ENCODE measurements around the gene DPH2. TPM values are rescaled to one million over a fixed set of nuclear protein-coding genes. Genes with fewer than 3 reads are reported as not detected.

The DPH2 gene
- total and polyA plus RNA-seq, 8 donors: 10.8 to 22.0 (median 14.5) TPM

- no peaks in the 10 kb centered on the region for H3K27me3 ChIP-seq
- FAIRE-seq (no peak), DNase-seq (no peak), ATAC-seq (no peak)
- H3K4me3 ChIP-seq: no peak overlapping the region
- intact Hi-C loops (cut with DNase I): no loop called here
- H3K36me3 ChIP-seq: no peaks in the 10 kb centered on the region
- no peak overlapping the region for H3K27ac ChIP-seq
- peaks cover 4 to 16% (median 11%) of the 10 kb centered on the region in 3 donors for H3K4me1 ChIP-seq
- H3K9me3 ChIP-seq: no peaks in the 10 kb centered on the region
- WGBS, 2 donors: 92 to 93% methylated on average over 3 of the region's 3 CpGs
- no peak for TF ChIP-seq CTCF (IDR thresholded peaks at IDR 0.05)
Measured at GRCh38 chr1:43942411-43942810, 27.4 kb upstream of the DPH2 start.

GRCh38 chr1:43944860-43945259 lies 24.9 kb upstream of the DPH2 start:
- no peak for FAIRE-seq
- peaks cover 8 to 28% (median 18%) of the 10 kb centered on the region in 3 donors for H3K4me1 ChIP-seq
- 95 to 98% methylated on average over 1 of the region's 1 CpG for WGBS, 2 donors

GRCh38 chr1:43945674-43946235 lies 24.1 kb upstream of the DPH2 start:
- ATAC-seq: peak; percentile 12 to 27 (median 20)
- FAIRE-seq: no peak

More at GRCh38 chr1:43944860-43945259, 24.9 kb upstream of the DPH2 start:
- TF ChIP-seq CTCF (IDR thresholded peaks at IDR 0.05): no peak
- intact Hi-C loops (cut with DNase I): no loop called here
- Histone ChIP-seq H3K4me3 (no peak overlapping the region), H3K27ac (no peak overlapping the region), H3K9me3 (no peaks in the 10 kb centered on the region), H3K36me3 (no peaks in the 10 kb centered on the region), H3K27me3 (no peaks in the 10 kb centered on the region)
- ATAC-seq (no peak), DNase-seq (no peak)

GRCh38 chr1:43946236-43947060 lies 23.4 kb upstream of the DPH2 start, which contains the start of gene IPO13:
IPO13 (plus strand) TSS chr1:43946950; CDS start chr1:43947601, 651 bp downstream.
- H3K27me3 ChIP-seq: no peaks in the 10 kb centered on the region
- TF ChIP-seq CTCF (IDR thresholded peaks at IDR 0.05): peak; percentile 48 to 51 (median 50)
- WGBS, 2 donors: 0% methylated on average over 67 to 74 of the region's 74 CpGs
- peaks cover 8 to 28% (median 18%) of the 10 kb centered on the region in 3 donors for H3K4me1 ChIP-seq
- intact Hi-C loops (cut with DNase I): no loop called here
- H3K27ac ChIP-seq: peak within 1 kb of the TSS; percentile 93 to 100 (median 96)
- FAIRE-seq (no peak), DNase-seq (peak; percentile 94 to 98 (median 95)), ATAC-seq (peak; percentile 96 to 99 (median 98))
- H3K36me3 ChIP-seq: no peaks in the 10 kb centered on the region
- H3K4me3 ChIP-seq: peak within 1 kb of the TSS; percentile 55 to 81 (median 72)
- no peaks in the 10 kb centered on the region for H3K9me3 ChIP-seq

More at GRCh38 chr1:43945674-43946235, 24.1 kb upstream of the DPH2 start:
- H3K9me3 ChIP-seq: no peaks in the 10 kb centered on the region
- 0 to 1% methylated on average over 3 of the region's 3 CpGs for WGBS, 2 donors
- intact Hi-C loops (cut with DNase I): no loop called here
- DNase-seq: no peak
- H3K27ac ChIP-seq: peak overlapping the region; percentile 93 to 100 (median 96)
- H3K4me3 ChIP-seq: peak overlapping the region; percentile 55 to 81 (median 72)
- no peaks in the 10 kb centered on the region for H3K27me3 ChIP-seq
- TF ChIP-seq CTCF (IDR thresholded peaks at IDR 0.05): no peak
- peaks cover 8 to 28% (median 18%) of the 10 kb centered on the region in 3 donors for H3K4me1 ChIP-seq
- no peaks in the 10 kb centered on the region for H3K36me3 ChIP-seq
